PFSK-1 (cell line): ENCODE measurements around the gene PLEKHG2.

ENCODE experiments used
- POLR2AphosphoS5 ChIP-seq: IDR thresholded peaks from 2 replicates; pipeline ENCODE4 v1.6.1; 2012; ENCODE audit warnings: low read depth, mild to moderate bottlenecking, control low read depth, low read length, moderate library complexity
- REST ChIP-seq, 2 experiments: IDR thresholded peaks; 2 replicates each; pipeline versions ENCODE4 v1.6.1 to v1.8.0; 2011 to 2012; ENCODE audit warnings: low read depth in 2 of 2, low read length in 2 of 2, control low read depth in 1 of 2, inconsistent platforms in 1 of 2, mild to moderate bottlenecking in 1 of 2, moderate library complexity in 1 of 2; ENCODE audit not compliant: insufficient read depth in 1 of 2
- TAF1 ChIP-seq: IDR thresholded peaks from 2 replicates; pipeline ENCODE4 v1.6.1; 2012; ENCODE audit warnings: low read length, control low read depth, borderline replicate concordance; ENCODE audit not compliant: insufficient read depth

GRCh38 chr19:39408392-39409207 is 3.9 kb upstream of the PLEKHG2 start:
- TF ChIP-seq REST (IDR thresholded peaks at IDR 0.05; ENCODE audit: insufficient read depth in 1 of 2, low read depth in 2 of 2, low read length in 2 of 2) (no peak), TAF1 (no peak), POLR2AphosphoS5 (no peak)
